Retinal pigment epithelial cell (primary cell): ENCODE measurements around the gene HOXC10.

Experiments
- DNase-seq: peaks from one replicate; pipeline ENCODE4 v3.0.0-alpha.2; 2010; ENCODE audit warnings: low read depth
- H3K4me3 ChIP-seq: 2 replicates; pipeline ENCODE4 v1.5.1; 2011; ENCODE audit warnings: mild to moderate bottlenecking, low read length, control low read depth, moderate library complexity
- TF ChIP-seq, protein P1 (sequence below): conservative IDR thresholded peaks from 2 replicates; pipeline ENCODE4 v1.5.1; 2011; ENCODE audit warnings: low read depth, low read length, control low read depth, inconsistent platforms

The HOXC10 gene

DNA sequence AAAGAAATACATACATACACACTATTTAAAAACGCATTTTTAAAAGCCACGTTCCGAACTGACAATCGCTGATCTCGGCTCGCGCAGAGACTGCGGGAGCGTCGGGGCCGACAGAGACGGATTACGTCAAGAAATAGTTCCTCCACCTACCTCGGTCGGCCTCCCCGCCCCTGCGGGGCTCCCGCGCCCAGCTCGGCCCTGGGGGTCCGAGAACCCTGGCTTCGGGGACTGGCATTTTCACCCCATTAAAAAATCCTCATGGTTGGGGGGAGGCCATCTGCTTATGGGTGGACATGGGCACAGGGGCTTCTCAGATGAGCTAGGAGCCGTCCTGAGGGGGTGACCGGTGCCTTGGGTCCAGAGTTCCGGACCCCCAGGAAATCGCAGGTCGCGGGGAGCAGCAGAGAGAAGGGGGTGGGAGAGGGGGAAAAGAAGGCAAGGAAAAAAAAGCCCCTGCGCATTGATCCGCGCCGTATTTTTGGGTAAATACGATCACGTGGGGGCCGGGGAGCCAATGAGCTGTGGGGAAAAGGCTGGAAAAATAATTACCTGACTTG, 14.7 kb downstream of the HOXC10 start:
- TF ChIP-seq, protein P1, sequence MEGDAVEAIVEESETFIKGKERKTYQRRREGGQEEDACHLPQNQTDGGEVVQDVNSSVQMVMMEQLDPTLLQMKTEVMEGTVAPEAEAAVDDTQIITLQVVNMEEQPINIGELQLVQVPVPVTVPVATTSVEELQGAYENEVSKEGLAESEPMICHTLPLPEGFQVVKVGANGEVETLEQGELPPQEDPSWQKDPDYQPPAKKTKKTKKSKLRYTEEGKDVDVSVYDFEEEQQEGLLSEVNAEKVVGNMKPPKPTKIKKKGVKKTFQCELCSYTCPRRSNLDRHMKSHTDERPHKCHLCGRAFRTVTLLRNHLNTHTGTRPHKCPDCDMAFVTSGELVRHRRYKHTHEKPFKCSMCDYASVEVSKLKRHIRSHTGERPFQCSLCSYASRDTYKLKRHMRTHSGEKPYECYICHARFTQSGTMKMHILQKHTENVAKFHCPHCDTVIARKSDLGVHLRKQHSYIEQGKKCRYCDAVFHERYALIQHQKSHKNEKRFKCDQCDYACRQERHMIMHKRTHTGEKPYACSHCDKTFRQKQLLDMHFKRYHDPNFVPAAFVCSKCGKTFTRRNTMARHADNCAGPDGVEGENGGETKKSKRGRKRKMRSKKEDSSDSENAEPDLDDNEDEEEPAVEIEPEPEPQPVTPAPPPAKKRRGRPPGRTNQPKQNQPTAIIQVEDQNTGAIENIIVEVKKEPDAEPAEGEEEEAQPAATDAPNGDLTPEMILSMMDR: no peak
- no peak for DNase-seq
- H3K4me3 ChIP-seq: no peak overlapping the region

DNA sequence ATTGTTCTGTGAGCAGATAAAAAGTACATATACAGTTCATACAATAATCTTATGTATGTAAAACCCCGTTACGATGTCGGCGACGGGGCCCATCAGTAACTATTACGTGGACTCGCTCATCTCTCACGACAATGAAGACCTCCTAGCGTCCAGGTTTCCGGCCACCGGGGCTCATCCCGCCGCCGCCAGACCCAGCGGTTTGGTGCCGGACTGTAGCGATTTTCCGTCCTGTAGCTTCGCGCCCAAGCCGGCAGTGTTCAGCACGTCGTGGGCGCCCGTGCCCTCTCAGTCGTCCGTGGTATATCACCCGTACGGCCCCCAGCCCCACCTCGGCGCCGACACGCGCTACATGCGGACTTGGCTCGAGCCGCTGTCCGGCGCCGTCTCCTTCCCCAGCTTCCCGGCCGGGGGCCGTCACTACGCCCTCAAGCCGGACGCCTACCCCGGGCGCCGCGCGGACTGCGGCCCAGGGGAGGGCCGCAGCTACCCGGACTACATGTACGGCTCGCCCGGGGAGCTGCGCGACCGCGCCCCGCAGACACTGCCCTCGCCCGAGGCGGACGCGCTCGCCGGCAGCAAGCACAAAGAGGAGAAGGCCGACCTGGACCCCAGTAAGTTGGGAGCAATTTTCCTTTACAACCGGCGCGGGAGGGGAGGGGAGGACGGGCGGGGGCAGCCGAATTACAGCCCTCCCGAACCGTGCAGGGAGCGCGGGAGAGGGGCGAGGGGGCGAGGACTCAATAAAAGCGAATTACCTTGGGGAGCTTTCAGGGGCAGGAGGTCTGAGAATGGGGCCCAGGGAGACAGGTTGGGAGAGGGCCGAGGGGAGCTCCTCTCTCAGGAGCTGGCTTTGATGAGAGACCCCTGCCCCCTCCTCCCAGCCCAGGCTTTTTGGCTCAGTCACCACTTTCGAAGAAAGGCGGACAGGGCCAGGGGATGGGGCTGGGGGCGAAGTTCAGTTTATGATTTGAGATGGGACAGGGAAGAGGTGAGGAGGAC, 15.5 kb downstream of the HOXC10 start, which contains the start of gene HOXC9:
TSS of gene HOXC9 (plus strand) at position 46 of the 999 bp plus-strand sequence. CDS start at position 74, 28 bp downstream.
- DNase-seq: no peak
- no peak within 1 kb of the TSS for H3K4me3 ChIP-seq
- TF ChIP-seq, protein P1: no peak

DNA sequence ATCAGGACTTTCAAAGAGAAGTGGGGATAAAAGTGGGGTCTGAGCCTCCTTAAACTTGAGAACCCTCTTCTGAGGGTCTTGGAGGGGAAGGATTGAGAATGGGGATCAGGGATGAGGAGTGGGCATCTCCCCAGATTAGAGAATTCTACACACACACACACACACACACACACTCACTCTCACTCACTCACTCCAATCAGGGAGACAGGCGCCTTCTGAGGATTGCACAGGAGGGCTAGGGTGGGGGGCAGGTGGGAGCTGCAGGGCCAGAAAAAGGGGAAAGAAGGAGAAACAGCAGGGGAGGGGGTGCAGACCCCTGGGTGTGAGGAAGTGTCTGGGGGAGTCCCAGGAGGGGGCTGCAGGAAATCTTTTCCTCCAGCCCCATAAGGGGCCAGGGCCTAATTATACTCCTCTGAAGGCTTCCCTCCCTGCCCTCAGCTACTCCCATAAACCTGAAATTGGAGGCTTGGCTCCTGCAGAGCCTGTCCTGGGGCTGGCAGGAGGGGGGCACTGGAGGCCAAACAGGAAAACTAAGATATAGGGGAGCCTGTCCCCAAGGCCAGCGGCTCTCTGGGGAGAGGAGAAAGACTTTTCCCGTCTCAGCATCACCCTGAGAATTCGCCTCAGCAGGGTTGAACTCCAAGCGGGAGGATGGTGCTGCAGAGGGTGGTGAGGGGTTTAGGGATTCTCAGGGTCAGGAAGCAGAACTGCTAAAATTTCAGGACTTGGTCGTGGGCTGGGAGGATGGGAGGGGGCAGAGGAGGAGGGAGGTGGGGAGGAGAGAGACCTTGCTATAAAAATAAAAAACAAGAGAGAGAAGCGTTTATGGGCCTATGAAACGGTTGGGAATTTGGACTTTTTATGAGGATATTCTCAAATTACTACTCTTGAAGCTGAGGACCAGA, 16.6 kb downstream of the HOXC10 start:
- H3K4me3 ChIP-seq: no peak overlapping the region
- no peak for DNase-seq
- TF ChIP-seq, protein P1: no peak

DNA sequence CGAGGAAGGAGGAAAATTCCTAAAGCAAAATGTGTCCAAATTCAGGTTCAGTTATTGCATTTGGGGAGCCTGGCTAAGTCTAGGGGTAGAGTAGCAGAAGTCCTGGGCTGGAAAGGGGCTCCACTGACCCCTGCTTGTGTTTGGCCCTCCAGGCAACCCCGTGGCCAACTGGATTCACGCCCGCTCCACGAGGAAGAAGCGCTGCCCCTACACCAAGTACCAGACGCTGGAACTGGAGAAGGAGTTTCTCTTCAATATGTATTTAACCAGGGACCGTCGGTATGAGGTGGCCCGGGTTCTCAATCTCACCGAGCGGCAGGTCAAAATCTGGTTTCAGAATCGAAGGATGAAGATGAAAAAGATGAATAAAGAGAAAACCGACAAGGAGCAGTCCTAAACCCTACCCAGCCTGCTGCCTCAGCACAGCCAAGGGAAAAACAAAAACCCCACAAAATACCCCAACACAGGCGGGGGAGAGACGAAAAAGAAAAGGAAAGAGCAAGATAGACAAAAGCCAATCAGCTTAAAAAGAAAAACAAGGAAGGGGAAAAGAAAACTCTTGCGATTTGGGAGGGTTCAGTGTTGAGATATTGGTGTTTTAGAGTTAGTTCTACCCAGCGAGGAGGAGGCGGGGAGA, 17.4 kb downstream of the HOXC10 start:
- no peak overlapping the region for H3K4me3 ChIP-seq
- DNase-seq: no peak
- TF ChIP-seq, protein P1: no peak

DNA sequence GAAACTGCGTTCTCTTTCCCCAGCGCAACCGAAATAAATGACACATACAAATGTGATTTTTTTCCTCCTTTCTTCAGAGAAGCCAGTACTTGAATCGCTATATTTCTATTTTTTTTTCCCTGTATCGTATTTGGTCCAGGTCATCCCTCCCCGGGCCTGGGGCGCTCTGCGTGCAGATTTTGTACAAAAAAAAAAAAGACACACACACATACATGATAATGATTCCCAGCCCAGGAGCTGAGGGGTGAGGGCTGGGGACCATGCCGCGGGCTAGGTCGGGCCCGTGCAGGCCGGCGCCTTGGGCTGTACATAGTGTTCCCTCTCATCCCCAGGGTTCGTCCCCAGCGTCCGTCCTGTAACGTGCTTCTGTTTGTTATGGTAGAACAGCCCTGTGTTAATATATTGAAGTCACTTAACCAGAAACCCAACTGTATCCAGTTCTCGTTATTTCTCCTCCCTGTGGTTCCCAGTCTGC, 18.0 kb downstream of the HOXC10 start:
- H3K4me3 ChIP-seq: no peak overlapping the region
- DNase-seq: no peak
- TF ChIP-seq, protein P1: no peak

DNA sequence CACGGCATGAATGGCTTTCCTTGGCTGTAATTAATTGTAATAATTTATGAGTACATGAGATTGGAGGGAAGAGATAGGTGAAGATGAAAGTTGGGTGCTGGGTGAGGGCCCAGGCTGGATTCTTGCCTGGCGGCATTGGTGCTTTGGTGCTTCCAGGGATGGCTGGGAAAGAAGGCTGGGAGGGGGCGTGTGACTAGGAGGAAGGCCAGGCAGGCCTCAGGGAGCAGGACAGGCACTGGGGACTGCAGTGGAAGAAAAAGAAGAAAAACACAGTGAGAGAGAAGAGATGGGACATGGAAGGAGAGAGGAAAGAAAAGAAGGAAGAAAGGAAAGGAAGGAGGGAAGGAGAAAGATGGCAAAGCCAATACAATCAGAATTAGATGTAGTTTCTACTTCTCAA, 18.7 kb downstream of the HOXC10 start:
- H3K4me3 ChIP-seq: no peak overlapping the region
- DNase-seq: no peak
- TF ChIP-seq, protein P1: no peak
